GM12892 (cell line): Measurements from ENCODE around the gene ZNF805.
"Not testable (repeated sequence)": the region's sequence is repeated elsewhere in the genome, so short reads cannot be mapped to it uniquely, and the experiment has no call there.

Experiments
- POLR2A ChIP-seq: IDR thresholded peaks from 2 replicates; pipeline ENCODE4 v1.6.1; 2011; ENCODE audit warnings: low read depth, low read length, control low read depth
- POLR2AphosphoS5 ChIP-seq: IDR thresholded peaks from 2 replicates; pipeline ENCODE4 v1.6.1; 2011; ENCODE audit warnings: low read depth, low read length, control low read depth

GRCh38 chr19:57278481-57278880 is 38.0 kb downstream of the ZNF805 start:
- TF ChIP-seq POLR2AphosphoS5, POLR2A: not testable (repeated sequence)
